Activated CD4-positive, CD25-positive, alpha-beta regulatory T cell (primary cell): ENCODE measurements around the gene VIPR2.

Experiments used
- DNase-seq, 4 experiments: peaks; one replicate each; lab custom pipeline; 2025; lab: John Stamatoyannopoulos, UW

Gene VIPR2

DNA sequence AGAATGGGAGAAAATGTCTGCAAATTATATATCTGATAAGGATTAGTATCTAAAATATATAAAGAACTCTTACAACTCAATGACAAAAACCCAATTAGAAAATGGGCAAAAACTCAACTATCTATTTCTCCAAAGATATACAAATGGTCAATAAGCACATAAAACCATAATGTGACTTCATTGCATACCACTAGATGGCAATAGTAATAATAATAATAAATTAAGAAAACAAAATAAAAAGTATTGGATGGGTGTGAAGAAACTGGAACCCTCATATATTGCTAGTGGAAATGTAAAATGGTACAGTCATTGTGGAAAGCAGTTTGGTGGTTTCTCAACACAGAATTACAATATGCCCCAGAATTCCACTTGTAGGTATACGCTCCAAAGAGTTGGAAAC, 98.8 kb downstream of the VIPR2 start:
- no peak for DNase-seq

DNA sequence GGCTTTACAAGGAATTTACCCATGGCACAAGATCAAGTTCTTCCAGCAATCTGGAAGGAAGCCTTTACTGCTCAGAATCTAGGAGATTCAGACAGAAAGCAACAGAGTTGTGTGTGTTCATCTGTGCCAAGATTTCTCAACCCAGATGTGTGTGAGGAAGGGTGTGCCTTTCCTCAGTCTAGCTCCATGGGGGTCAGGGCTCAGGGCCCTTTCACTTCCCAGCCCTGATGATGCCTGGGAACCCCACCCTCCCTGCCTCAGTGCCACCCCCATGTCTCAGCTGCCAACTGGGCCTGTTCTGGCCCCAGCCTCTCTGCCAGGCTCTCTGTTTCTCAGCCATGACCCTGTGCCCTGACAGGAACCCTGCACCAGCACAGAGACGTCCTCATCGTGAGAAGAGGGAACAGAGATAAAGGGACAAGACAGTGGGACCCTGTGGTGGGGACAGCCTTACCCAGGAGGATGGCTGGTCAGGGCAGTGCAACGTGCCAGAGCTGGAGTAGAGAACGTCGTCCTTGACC, 102.0 kb downstream of the VIPR2 start:
- DNase-seq = no peak

DNA sequence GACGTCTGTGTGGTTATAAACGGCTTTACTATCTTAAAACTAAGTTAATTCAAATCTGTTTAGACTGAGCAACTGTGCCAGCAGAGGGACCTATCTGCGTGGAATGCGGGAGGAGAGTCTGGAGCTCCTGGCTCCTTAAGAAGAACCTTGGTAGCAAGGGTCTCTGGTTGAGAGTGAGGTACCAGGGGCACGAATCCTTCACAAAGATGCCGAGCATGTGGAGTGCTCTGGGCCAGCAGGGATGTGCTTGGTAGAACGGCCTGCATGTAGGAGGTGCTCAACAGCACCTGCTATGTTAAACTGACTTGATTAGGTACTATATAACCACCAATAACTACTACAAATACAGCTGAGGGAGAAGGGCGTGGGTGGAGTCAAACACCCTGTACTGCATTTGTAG, 102.6 kb downstream of the VIPR2 start:
- no peak for DNase-seq

DNA sequence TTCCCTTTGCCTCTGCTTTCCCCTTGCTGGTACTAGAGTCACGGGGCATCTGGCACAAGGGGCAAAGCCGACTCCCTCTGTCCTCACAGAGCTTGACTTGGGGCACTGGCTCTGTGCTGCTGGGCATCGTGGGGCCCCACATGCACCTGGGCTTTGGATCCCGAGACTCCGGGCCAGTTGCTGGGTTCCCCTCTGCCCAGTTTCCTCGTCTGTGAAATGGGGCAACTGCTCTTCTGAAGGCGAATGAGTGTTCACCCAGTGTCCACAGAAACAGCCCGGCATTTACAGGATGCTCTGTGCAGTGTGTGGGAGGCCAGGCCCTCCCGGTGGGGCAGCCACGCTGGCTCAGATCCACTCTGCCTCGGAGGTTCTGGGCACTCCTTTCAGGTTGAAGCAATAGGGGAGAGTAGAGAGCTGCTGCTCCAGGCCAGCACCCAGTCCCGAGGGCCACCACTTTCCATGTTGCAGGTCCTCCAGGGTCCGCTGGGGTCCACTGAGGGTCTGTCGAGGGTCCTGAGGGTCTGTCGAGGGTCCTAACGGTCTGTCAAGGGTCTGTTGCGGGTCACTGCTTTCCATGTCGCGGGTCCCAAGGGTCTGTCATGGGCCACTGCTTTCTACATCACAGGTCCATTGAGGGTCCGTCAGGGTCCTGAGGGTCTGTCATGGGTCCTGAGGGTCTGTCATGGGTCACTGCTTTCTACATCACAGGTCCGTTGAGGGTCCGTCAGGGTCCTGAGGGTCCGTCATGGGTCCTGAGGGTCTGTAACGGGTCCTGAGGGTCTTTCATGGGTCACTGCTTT, 103.6 kb downstream of the VIPR2 start:
- no peak for DNase-seq

DNA sequence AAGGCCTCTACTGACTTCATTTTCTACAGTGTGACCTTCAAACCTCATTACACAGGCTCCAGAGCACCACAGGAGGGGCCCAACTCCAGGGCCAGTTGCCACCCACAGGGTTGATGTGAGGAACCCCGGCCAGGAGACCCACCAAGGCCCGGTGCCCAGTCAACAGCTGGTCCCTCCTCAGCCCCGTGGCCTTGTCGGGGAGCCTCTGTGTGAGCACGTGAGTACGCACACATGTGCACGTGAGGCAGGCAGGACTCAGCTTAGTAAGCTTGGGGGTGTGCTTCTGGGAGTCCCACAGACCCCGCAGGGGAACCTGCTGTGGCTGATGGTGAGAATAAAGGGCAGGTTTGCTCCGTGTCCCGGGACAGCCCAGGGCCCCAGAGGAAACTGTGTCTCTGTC, 104.5 kb downstream of the VIPR2 start:
- DNase-seq = no peak

DNA sequence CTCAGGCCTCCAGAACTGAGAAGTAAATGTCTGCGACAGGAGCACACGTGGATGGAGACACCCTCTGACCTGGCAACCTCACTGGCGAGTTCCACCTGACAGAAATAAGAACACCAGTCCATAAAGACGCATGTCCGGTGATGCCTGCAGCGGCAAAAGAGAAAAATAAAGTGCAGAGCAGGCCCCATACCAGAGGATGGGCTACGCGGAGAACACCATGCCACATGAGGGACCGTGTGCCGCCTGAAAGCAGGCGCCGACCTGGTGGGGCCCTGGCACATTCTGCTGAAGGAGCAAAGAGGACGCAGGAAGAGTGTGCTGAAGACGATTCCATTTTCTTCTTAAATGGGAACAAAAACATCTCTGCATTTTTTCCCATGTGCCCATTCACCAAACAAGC, 105.0 kb downstream of the VIPR2 start:
- no peak for DNase-seq

DNA sequence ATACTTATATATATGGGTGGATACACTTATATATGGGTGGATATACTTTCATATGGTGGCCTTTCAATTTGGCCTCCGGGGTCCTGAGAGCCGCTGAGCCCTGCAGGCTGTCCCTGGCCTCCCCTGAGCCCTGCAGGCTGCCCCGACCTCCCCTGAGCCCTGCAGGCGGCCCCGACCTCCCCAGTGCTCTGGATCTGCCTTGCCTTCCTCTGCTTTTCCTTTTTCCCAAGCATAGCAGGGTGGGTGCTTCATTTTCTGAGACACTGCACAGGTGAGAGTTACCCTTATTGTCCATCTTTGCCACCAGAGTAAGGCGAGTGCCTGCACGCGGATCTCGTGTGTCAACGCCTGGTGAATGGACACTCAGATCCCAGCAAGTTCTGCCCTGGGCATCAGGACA, 106.6 kb downstream of the VIPR2 start:
- no peak for DNase-seq

DNA sequence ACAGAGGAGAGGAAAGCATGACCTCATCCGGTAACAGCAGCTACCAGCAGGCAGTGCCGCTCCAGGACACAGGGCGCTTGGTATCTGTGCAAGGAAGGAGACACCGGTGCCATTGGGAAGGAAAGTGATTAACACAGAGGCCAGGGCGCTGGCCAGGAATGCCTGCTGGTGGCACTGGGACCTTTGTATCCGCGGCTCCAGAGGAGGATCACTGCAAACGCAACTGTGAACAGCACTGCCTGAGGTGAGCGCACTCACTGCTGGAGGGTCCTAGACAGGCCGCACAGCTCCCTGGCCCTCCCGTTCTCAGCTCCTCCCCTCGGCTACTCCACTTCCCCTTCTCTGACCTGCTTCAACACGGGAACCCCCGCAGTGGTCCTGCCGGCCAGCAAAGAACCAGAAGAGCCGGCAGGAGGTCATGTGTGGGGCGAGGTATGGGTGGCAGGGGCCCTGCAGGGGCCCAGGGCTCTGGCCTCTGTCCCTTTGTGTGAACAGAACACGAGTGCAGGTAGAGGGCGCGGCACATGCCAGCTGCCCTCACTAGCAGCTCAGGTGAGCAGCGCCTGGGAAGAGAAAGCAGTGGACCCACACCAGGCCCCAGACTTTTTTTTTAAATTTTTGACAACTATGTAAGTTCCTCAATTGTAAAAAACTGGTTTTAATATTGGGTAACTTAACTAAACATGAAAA, 107.6 kb downstream of the VIPR2 start:
- DNase-seq = no peak

DNA sequence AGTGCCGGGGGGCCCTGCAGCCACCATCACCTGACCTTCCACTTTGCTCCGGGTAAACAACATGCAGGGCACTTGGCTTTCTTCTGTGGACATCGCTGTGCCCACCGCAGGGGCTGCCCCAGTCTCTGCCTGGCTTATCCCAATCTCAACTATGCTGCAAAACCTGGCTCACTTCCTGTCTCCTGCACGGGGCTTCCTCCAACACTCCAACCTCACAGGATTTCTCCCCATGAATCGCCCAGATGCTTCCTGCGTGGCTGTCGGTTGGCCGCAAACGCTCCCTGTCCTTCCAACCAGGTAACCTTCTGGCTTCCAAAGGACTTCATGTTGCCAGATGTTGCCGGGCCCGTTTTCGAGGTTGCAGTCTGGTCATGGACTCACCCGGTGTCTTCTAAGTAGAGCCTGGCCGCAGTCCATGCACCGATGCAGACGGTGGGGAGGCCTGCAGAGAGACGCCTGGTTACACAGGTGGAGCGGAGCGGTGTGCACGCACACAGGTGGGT, 109.0 kb downstream of the VIPR2 start:
- no peak for DNase-seq

DNA sequence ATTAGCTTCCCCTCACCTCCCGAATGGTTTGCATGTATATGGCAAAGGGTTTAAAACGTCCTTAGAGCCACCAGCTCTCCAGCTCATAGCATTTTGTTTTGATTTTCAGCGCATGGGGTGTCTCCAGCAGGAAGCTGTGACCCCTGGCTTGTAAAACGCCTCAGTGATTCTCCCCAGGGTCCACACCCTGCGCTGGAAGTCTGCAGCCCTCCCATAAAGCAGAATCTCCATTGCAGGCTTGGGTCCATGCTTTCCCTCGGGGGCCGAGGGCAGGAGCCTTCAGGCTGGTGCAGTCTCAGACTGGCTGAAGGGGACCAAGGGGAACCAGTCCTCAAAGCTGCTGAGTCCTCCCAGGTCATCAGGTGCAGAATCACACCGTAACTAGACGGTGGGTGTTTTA, 109.7 kb downstream of the VIPR2 start:
- DNase-seq = no peak

DNA sequence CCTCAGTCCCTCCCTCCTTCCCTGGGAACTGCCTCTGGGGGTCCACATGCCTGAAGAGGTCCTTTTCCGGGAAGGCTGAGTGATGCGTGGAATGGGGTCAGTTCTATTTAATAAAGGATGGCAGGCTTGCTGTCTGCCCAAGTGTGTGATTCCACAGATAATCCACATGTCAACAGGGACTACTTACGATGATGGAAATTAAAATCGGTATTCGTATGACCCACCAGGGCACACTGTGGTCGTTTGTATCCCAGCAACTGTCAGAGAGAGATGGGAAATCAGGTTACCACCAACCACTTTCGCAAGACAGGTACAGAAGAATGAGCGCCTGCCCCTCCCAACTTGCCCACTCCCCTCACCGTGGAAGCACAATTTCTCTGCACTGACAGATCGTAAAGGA, 110.3 kb downstream of the VIPR2 start:
- no peak for DNase-seq

DNA sequence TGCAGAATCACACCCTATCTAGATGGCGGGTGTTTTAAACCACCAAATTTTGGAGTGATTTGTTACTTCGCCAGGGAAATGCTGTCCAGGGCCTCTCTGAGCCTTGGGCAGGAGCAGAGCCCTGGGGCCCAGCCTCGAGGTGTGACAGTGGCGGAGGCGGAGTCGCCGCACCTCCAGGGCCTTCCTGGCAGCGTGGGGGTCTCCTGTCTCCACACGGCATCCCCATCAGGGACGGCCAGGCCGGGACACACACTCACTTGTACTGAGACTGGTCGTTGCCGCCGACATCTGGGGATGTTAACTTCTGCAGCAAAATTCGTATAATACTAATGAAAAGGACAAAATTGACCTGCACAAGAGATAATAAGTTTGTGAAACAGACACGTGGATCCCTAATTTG, 110.7 kb downstream of the VIPR2 start:
- no peak for DNase-seq

DNA sequence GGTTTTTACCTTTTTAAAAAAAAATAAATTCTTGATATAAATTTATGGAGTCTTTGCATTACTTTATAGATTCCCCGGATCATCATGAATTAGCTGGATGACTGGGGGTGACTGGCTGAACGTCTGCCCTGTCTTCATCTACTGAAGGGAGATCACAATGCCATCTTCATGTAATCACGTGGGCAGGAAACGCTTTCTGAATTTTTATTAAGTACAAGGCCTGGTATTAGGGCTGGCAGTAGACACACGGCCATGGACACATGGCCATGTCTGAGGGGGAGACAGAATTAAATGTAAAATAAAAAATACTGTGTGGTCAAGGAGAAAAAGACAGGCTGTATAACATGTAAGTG, 111.2 kb downstream of the VIPR2 start:
- no peak for DNase-seq

DNA sequence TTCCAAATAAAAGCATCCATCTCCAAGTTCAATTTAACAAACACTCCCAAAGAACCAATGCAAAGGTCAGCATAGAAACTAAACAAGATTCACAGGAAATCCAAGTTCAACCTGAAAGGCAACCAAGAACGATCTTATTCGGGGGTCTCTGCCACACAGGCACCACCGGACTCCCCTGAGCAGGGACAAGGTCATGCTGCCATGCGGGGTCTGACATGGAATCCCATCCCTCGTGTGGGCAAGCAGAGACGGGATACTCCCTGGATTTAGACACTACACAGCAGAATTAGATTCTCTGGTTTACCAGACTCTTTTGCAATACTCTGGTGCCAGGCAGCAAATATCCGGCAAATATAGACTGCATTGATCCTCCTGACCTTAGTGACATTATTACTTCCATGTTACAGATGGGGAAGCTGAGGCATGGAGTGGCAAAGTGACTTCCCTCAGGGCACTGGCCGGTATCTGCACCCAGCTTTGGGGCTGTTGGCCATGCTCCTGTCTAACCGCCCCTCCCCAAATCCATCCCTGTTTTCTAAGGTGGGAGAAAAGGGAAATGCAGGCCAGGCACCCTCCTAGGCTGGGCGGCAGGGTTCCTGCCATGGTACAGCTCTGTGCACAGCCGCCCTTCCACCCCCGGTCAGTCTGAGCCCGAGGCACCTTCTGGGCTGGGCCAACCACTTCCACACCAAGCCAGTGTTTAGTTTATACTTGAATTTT, 111.8 kb downstream of the VIPR2 start:
- no peak for DNase-seq

DNA sequence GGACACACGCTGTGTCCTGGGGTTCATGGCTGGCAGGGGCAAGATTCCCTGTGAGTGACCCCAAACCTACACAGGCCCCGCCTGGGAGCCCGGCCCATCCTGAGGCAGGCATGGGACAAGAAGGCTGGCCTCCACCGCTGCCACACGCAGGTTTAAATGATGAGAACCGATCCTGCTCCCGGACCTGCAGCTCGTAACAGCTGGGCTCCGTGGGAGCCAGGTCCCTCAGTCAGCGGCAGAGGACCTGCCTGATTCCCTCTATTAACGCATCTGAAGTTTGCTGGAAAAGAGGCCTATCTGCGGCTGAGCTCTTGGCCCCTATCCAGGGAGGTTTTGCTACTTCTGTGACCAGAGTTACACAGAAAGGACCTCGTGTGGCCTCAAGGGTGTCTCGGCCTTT, 112.3 kb downstream of the VIPR2 start:
- no peak for DNase-seq

DNA sequence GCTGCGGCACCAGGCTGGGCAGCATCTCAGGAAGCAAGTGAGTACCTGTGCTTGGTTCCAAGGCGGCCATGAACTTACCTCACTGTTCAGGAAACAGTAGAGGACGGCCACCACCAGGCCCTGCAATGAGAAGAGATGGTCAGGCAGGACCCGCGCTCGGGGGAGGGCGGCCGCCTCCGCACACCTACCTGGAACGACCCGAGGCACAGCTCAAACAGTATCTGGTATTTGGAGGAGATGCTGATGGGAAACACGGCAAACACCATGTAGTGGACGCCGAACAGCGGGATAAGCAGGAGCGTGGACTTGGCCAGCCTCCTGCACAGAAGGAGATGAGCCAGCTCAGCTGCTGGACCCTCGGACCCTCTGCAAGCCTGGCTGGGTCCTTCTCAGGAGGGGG, 112.9 kb downstream of the VIPR2 start:
- DNase-seq = no peak

DNA sequence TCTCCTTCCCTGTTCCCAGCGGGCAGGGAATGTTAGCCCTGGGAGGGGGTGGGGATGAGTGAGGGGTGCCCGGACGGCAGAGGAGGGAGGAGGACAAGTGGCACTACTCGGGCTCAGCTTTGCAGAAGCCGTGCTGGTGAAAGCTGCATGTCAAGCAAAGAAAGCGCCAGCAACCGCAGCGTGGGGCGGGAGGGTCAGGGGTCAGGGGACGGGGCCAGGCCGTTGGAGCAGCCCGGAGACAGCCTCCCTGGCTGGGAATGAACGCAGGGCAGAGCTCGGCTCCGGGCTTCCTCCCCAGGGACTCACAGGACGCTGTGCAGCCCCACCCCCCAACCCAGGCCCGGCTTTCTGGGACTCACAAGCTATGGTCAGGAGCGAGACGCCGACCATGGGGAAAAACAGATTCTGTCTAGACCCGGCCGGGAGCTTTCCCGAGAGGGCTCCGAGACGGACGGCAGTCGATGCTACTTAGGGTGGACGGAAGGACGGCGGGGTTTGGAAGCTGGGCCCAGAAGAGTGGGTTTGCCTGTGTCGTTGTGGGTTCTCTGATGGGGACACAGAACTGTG, 113.4 kb downstream of the VIPR2 start:
- no peak for DNase-seq

DNA sequence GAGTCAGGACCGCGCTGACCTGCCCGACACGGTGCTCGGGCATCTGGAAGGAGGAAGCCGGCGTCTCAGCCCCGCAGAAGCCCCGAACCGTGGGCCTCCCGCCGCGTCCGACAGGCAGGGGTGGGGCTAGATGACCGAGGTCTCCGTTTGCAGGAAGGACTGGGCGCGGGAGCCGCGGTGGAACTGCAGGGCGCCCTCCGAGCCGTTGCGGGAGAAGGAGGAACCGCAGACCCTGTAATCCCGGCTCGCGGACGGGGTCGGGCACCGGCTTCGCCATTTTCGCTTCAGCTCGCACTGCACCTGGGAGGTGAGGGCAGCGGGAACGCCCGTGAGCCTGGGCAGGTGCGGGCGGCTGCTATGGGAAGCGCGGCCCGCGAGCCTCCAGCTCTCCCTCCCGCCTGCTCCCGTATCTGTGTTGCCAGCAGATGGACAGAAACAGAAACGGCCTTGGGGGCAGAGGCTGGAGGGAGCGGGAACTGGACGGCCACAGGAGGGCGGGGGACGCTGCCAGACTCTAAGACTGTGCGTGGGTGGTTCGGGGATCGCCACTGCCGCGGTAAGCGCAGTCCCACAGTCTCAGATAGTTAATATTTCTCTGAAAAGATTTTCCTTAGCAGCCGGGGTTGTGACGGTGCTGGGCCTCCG, 114.1 kb downstream of the VIPR2 start:
- DNase-seq = no peak

DNA sequence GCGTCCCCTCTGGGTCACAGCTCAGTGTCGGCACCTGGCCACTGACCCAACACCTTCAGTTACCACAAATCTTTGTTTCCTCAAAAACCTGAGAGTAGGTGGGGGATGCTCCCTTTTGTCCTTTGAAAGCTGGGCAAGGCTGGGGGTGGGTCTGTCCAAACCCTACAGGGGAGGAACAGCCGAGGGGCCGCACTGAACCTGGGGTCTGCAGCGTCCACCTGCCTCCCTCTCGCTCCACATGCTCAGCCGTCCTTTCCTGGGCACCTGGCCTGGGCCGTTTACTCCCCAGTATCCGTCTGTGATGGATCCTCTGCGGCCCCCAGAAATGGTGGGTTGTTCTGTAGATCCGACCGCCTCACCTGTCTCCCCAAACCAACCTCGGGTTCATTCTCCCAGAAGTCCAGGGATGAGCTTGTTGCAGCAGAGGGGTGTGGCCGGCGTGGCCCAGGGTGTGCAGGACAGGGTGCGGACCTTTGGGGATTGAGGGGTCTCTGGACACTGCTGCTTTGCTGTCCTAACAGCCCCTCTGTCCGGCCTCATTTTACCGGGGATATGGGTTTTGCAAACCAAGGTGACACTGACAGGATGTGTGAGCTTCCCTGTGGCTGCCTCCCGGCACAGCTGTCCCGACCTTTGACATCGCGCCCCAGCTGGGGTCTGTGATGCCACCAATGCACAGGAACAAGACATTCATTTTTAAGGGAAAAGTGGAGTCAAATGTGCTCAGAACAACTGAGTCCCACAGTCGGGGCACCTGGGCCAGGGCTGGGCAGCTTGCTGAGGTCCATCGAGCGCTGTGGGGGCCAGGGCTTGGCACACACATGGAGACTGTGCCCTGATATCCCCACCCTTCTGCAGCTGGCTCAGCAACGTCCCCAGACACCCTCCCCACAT, 115.9 kb downstream of the VIPR2 start:
- DNase-seq = no peak

DNA sequence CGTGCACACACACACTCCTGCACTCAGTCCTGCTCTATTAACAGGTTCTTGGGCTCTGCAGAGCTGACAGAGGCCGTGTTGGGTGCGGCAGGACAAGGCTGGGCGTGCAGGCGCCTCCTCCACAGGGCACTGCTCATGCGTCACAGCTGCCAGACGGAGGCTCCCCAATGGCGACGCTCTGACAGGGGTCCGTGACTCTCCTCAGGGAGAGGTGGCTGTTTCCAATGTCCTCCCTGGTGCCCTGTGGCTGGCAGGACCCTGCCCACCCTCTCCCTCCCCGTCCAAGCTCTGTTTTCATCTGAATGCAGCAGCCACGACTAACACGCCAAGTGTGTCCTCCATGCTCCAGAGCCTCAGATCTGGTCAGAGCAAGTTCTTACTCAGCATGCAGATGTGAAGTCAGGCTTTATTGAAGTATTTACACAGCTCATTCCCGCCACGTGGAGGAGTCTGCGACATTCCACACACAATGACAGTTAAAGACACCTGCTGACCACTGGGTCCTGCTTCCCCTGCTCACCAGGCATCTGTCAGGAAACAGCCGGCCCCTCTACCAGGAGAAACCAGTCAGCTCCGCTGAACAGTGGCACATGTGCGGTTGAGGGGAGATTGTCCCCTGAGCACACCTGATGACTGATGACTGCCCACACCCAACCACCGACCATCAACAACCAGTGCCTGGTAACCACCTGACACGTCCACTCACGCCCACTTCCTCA, 116.7 kb downstream of the VIPR2 start:
- no peak for DNase-seq
